Activated CD4-positive, alpha-beta T cell treated with anti-CD3 and anti-CD28 coated beads, Interleukin-2, amount 50 U/mL, for 24 hours (primary cell): ENCODE data around the gene PSME3IP1.
"Not testable (repeated sequence)": the region's sequence is repeated elsewhere in the genome, so short reads cannot be mapped to it uniquely, and the experiment has no call there.

Source experiments
- DNase-seq, 2 donors: peaks; one replicate each; pipeline ENCODE4 v3.0.0-alpha.2; 2020; ENCODE audit warnings: low read depth in 1 of 2, low spot score in 1 of 2

PSME3IP1 gene, protein sequence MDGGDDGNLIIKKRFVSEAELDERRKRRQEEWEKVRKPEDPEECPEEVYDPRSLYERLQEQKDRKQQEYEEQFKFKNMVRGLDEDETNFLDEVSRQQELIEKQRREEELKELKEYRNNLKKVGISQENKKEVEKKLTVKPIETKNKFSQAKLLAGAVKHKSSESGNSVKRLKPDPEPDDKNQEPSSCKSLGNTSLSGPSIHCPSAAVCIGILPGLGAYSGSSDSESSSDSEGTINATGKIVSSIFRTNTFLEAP

GRCh38 chr16:57185945-57186871 is at the start of gene PSME3IP1, which contains the start of gene RSPRY1:
PSME3IP1 (minus strand) TSS chr16:57186039; CDS start chr16:57173854, 12,185 bp downstream.
RSPRY1 (plus strand) TSS chr16:57186329; CDS start chr16:57204659, 18,330 bp downstream.
- peak; percentile 95 to 99 for DNase-seq

DNA sequence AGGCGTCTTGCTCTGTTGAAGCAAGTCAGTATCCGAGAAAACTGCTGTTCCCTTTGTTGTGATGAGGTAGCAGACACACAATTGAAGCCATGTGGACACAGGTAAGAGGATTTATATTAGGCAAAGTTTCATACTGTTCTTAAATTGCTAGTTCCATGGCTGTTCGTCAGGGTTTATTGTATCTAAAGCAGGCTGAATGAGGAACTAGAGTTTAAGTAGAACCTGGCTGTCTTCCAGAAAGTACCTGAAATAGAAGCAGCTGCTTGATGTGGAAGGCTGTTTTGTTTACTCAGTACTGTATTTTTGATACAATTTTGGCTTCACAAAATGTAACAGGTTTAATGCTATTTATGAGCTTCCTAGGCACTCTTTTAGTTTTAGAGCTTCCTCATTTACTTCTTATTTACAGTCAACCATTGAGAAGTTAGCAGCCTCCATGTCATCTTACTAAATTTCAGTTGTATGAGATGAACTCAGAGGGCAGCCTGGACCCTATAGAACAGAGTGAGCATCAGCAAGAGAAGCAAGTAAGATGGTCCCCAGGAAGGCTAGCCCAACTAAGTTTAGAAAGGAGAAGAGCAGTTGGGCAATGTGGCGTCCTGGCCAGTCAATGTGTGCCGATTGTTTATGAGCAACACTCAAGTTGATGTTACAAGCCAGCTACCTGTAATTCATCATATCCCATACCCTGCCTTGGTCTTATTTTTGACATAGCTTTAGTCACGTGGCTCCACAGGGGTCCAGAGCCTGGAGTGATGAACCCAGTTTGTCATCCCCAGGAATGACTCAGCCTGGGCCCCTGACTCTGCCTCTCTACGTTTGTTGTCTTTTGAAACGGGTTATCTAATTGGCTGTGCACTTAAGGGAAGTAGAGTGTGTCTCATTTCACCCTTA is 49.5 kb upstream of the PSME3IP1 start:
- DNase-seq: no peak

GRCh38 chr16:57234707-57235092 is 48.9 kb upstream of the PSME3IP1 start:
- no peak for DNase-seq

DNA sequence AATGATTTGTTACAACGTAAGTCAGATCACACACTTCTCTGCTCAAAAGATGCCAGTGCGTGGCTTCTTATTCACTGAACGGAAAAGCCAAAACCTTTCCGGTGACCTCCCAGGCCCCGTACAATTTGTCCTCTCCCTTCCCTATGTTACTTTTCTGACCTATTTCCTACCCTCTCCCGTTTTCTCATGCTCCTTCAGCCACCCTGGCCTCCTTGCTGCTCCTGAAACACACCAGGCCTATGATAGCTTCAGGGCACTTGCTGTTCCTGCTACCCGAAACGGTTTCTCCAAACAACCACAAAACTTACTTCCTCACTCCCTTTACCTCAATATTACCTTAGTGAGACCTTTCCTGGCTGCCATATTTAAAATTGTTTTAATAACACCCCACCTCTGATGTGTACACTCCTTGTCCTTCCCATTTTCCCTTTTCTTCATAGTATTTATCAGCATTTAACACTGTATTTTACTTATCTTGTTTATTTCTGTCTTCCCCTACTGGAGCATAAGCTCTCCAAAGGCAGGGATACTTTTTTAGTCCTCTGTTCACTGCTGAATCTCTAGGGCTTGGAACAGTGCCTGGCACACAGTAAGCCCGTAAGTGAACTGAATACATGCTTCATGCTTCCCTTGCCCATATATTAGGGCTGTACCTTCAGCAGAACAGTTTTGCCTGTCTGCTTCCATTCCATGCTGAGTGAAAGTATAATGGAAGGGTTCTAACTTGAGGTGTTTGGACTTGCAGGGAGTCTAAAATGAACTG is 48.3 kb upstream of the PSME3IP1 start:
- no peak for DNase-seq

DNA sequence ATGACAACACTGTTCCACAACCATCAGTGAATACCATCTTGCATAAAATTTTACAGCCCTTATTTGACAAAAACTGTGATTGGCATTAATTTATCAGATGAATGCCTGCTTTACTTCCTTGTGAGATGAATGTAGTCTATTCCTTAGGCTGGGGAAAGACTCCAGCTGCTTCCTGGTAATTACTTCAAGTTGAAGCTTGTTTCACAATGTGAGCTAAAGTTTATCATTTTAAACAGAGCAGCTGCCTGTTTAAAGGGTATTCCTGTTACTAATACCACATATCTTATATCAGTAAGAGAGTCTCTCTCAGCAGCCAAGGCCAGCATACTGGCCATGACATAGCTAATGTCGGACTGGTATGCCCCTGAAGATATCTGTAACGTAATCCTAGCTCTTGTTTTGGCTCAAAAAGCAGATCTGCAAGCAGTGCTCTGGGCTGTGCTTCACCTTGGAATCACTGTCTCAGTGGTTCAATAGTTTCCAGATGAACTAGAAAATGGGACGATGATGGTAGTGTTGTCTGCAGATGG is 46.0 kb upstream of the PSME3IP1 start:
- DNase-seq: no peak

- DNase-seq: no peak
Measured at GRCh38 chr16:57229079-57229478, 43.2 kb upstream of the PSME3IP1 start.

DNA sequence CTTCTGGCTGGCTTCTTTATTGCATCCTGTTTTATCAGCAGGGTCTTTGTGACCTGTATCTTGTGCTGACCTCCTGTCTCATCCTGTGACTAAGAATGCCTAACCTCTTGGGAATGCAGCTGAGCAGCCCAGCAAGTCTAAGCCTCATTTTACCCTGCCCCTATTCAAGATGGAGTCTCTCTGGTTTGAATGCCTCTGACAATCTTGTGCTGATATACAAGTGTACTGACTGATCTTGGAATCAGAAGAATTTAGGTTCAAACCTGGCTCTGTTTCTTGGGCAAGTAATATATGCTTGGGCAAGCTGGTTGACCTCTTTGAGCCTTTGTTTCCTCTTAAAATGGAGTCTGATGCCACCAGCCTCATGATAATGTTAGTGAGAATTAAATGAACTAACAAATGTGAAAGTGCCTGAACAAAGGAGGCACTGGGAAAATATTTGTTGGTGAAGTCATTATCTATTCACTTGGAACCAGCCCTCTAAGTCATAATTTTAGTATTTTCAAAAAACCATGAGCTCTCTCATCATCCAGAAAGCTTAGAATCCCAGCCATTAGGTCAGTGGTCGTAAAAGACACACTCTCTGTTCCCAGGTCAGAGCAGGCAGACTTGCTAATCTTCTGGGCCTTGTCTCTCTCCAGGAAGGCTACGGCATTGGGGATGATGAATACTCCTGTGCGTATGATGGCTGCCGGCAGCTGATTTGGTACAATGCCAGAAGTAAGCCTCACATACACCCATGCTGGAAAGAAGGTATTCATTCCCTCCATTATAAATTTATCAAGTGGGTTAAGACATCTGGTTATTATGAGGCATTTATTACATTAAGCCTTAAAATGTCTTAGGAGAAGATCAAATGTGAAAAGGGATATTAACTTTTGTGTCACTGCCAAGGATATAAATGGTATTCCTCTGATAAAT is 41.1 kb upstream of the PSME3IP1 start:
- DNase-seq: no peak

GRCh38 chr16:57225978-57226377 is 40.1 kb upstream of the PSME3IP1 start:
- DNase-seq: no peak

GRCh38 chr16:57224651-57225335 is 39.0 kb upstream of the PSME3IP1 start:
- no peak for DNase-seq

DNA sequence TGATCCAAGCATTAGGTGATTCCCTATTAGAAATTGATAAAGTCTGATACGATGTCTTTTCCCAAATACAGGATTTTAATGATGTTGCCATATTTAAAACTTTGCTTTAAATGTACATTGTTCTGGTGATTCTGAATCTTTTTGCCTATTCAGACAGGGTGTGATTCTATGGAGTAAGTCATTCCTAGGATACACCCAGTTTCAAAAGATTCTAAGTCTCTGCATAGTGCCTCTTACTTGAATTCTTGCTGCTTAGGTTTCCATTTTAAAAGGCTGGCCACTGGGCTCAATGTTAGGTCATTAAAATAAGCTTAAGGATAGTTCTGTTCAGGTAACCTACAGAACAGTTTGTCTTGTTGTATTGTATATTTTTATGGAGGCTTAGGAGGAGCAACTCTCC is 37.2 kb upstream of the PSME3IP1 start:
- DNase-seq: no peak

GRCh38 chr16:57216968-57217367 is 31.1 kb upstream of the PSME3IP1 start:
- DNase-seq: no peak

GRCh38 chr16:57213462-57213861 is 27.6 kb upstream of the PSME3IP1 start:
- no peak for DNase-seq

DNA sequence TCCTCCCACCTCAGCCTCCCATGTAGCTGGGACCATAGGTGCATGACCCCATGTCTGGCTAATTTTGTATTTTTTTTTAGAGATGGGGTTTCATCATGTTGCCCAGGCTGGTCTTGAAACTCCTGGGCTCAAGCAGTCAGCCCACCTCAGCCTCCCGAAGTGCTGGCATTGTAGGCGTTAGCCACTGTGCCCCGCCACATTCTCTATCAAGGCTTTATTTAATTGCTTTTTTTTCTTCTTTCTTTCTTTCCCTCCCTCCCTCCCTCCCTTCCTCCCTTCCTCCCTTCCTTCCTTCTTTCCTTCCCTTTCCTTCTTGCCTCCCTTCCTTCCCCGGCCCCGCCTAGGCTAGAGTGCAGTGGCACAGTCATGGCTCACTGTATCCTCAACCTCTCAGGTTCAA is 23.9 kb upstream of the PSME3IP1 start:
- no peak for DNase-seq

DNA sequence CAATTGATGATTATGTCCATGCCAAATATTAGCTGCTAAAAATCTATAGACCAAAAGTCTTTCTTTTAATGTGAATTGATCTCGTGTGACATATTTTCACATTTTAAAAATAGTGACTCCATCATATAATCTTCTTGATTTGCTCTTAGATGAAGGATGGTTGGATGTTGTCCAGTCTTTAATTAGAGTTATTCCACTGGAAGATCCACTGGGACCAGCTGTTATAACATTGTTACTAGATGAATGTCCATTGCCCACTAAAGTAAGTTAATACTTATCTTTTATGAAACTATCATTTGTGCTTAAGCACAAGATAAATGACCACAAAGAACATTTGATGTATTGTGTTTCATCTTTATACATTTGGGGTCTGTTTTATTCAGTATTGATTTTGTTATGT is 23.1 kb upstream of the PSME3IP1 start:
- DNase-seq: no peak

DNA sequence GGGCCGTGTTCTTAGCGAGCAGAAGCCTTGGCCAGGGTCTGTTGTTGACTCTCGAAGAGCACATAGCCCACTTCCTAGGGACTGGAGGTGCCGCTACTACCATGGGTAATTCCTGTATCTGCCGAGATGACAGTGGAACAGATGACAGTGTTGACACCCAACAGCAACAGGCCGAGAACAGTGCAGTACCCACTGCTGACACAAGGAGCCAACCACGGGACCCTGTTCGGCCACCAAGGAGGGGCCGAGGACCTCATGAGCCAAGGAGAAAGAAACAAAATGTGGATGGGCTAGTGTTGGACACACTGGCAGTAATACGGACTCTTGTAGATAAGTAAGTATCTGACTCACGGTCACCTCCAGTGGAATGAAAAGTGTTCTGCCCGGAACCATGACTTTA is 18.8 kb upstream of the PSME3IP1 start:
- DNase-seq: no peak

DNA sequence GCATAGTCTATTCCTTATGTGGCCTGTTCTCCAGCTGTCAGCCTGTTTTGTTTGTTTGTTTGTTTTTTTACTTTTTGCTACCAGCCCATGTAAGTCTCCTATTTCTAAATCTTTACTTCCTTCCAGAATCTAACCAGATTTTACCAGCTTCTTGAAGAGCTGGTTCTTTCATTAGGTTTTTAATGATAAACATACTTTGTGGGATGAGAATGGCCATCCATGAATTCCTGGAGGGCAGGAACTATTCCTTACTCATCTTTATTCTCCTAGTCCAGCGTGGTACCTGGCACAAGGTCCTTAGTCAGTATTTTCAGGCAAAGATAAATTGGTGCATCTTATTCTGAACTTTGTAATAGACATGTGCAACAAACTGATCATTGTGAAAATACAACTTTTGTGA is 17.6 kb upstream of the PSME3IP1 start:
- no peak for DNase-seq

GRCh38 chr16:57202095-57202886 is 16.5 kb upstream of the PSME3IP1 start:
- no peak for DNase-seq

GRCh38 chr16:57200926-57201325 is 15.1 kb upstream of the PSME3IP1 start:
- not testable (repeated sequence) for DNase-seq
